Measurements from ENCODE around the gene DUSP19.

GRCh38 chr2:183124957-183125255, 46.4 kb downstream of the DUSP19 start:
- TF ChIP-seq POLR2A (IDR thresholded peaks at IDR 0.05; ENCODE audit: low read depth, low read length) (no peak), TAF1 (IDR thresholded peaks at IDR 0.05; ENCODE audit: low read depth, low read length) (no peak), POLR2AphosphoS5 (IDR thresholded peaks at IDR 0.05; ENCODE audit: low read depth, low read length) (no peak), SPI1 (IDR thresholded peaks at IDR 0.05; ENCODE audit: low read depth, low read length) (no peak), POU2F2 (IDR thresholded peaks at IDR 0.05; ENCODE audit: low read depth, low read length) (no peak), PAX5 (IDR thresholded peaks at IDR 0.05; ENCODE audit: insufficient read depth, low read length, severe bottlenecking) (no peak)

Data from GM12891 (cell line).